NCI-H2029 (cell line): Measurements from ENCODE around the gene GYS2.

ENCODE experiments used
- DNase-seq: peaks from one replicate; lab custom pipeline; 2025; lab: John Stamatoyannopoulos, UW

The GYS2 gene

DNA sequence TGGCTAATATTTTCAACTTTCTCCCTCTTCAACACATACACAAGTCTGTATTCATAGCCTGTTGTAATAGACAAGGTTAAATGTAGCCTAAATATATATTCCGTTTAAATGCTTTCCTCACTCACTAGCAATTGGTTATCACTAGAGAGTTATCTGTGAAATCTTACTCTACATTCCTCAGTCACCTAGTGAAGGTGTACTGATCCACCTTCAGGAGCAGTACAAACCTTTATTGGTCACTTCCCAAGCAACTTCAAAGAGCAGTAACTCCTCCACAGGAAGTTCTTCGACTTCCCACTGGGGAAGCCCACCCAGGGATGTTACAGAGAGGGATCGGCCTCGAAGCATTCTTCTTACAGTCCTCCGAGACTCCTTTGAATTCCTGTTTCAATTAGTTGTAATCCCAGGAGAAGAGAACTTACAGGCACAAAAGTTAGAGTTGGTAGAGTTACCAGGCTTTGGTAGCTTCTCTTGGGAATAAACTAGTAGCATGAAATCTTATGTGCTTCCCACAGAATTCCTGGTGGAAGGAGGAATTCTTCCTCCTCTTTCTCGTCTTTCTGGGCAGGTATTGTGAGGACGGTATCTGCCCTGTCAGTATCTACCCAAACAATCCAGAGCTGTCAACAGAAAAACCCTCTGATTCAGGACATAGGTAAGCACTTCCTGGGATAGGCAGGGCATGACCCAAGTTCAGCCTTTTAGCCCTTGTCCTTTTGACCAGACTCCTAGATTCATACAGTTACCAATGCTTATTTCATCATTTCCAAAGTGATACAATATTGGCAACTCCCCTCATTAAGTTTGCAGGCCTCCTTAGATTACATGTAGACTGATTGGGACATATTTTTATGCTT is at the start of gene GYS2:
TSS of gene GYS2 (minus strand) at position 603 of the 857 bp plus-strand sequence. CDS start at position 348, 255 bp downstream.
- DNase-seq = no peak

DNA sequence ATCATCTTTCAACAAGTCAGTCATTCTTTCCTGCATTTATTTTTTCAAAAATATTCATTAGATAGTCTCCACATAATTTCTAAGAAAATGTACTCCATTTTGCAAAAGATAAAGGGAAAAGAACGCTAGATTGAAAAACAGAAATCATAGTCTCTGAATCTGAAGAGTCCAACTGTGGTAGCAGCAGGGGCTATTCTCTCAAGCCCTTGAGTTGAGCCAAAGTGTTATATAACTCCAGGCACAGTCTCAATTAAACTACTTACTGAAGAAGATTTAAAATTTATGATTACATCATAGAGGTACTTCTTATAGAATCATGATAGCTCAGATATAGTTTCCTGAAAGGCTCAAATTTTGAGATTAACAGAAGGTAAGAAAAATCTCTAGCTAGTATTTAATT is 47.2 kb upstream of the GYS2 start:
- DNase-seq = no peak

DNA sequence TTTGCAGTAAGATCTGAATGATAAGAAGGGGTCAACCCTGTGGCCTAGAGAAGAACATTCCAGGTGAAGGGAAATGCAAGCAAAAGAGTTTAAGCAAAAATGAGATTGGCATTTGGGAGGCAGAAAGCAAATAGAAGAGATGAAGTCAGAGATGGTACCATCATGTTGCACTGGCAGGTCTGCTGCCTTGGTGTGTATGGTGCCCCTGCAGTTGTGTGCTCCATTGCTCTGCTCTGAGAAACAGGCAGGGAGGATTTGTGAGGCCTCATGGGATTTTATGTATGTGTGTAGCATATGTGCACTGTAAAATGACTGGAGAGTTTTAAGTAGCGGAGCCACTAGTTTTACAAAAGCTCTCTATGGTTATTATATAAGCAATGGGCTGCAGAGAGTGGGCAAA is 46.4 kb upstream of the GYS2 start:
- no peak for DNase-seq

GRCh38 chr12:21649034-21649433 is 44.4 kb upstream of the GYS2 start:
- no peak for DNase-seq

DNA sequence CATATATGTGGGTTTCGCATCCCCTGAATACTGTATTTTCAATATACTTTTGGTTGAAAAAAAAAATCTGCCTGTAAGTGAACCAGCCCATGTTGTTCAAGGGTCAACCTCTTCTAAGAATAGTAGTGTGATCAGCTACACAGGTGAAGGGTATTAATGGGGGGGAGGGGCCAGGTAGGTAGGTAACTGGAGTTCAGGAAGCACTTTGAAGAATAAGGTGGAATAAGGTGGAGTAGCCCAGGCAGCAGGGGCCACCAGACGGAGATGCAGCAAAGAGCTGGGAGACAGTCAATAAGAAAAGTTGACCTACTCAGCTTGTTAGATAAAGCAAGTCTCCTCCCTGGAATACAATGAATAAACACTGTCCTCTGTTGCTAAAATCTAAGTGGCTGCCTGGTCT is 43.7 kb upstream of the GYS2 start:
- DNase-seq = no peak

DNA sequence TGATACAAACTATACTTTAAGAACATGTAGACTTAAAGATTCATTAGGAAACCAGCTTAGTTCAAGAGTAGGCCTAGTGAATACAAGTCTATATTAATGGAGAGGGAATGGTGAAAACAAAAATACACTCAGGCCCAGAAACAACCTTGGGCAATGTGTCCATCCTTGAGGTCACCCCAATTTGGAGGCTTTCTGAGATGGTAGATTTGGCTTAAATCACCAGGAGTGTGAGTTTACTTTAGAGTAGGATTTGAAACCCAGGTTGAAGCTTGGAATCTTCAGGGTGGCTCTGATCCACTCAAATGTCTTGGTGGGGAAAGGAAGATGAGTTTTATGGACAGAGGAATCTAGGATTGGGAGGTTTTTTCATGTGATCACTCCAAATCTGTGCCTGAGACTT is 42.5 kb upstream of the GYS2 start:
- DNase-seq = no peak

GRCh38 chr12:21645041-21645500 is 40.4 kb upstream of the GYS2 start:
- peak; percentile 20 for DNase-seq

DNA sequence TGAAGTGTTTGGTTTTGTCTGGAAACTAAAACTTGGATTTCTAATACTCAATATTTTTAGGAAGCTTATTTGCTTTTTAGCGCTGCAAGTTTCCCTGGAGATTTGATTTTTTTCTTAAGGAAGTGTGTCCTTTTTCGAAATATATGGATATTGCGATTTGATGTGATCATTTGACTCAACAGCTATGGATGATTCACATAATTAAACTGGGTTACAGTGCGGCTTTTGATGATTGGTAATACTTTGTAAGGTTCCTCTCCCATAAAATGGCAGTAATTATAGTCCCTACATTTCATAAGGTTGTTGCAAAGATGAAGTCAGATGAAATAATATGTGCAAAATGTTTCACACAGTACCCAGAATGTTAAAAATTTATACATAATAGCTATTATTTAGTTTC is 39.9 kb upstream of the GYS2 start:
- no peak for DNase-seq

GRCh38 chr12:21643758-21644157 is 39.1 kb upstream of the GYS2 start:
- DNase-seq = no peak

DNA sequence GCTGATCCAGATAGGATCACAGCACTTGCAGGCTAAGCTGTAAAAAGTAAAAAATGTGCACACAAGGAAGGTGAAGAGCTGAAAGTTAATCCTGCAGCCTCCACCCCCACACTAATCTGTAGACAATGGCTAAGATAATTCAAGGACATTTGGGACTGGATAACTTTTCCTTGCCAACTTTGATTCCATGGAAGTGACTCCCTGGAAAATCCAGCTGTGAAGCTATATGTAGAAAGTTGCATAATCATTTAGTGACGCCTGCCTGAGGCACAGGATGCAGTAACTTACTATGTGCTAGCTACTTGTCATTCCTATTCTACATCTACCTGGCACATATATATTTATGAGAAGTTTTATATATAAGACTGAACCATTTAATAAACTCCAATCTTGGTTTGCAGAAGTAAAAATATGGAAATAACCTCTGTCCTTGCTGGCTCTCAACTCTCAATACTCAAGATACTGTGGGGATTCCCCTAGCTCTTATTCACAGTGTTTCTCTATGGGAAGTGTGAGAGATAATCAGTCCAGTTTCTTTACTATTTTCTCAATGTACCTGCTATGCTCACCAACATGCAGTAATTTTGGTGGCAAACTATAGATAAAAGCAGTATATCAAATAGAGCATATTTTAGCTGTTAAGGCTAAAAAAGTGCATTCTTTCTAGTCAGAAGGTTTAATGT is 38.2 kb upstream of the GYS2 start:
- DNase-seq = no peak

DNA sequence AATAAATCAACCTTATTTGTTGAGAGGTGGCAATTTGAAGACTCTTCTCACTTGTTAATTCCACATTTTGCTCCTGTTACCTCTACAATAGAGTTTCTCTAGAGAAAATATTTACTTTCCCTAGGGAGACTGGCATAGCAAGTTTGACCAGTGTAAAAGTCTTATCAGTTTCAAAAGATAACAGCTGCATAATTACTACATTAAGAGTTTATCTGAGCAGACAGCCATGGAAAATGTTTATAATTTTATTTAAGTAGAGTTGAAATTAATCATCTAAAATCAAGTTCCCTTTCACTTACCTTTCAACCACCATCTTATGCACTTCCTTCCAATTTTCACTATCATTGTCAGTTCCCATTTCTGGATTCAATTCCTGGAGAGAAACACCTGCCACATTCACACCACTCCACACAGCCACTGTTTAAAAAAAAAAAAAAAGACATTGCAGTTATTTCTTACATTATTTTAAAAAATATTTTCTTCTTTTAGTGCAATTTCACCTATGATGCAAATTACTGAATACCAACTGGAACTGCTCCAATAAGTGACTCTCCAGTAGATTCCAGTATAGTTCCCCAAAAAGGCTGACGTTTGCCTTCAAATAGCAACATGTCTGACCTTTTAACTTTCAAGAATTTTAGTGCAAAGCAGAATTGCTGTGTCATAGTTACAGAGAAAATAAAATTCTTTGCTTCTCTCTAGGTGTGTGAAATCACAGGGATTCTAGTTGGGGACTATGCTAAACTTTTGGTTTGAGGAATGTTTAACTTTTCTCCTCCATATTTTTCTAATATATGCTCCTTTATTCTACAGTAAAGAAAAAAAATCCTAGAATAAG is 33.6 kb upstream of the GYS2 start:
- peak; percentile 2 for DNase-seq

- no peak for DNase-seq
These were observed 29.6 kb upstream of the GYS2 start for GRCh38 chr12:21634245-21634644.

GRCh38 chr12:21631367-21631766 is 26.7 kb upstream of the GYS2 start:
- DNase-seq = no peak

DNA sequence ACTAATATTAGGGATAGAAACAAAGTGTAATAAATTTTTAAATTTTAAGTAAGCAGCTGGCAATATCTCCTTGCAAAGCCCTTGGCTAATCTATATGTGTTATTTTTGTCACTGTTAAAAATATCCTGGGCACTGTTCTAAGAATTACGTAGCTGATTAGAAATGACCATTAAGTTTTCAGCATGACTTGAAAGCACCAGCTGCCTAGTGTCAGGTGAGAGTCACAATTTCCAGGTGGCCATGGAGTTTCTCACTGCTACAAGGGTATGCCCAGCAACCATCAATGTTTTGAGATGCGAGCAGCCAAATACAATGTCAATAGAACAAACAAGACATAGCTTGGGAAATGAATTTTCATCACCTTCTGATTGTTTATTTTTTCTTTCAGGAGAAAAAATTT is 23.3 kb upstream of the GYS2 start:
- DNase-seq = no peak

DNA sequence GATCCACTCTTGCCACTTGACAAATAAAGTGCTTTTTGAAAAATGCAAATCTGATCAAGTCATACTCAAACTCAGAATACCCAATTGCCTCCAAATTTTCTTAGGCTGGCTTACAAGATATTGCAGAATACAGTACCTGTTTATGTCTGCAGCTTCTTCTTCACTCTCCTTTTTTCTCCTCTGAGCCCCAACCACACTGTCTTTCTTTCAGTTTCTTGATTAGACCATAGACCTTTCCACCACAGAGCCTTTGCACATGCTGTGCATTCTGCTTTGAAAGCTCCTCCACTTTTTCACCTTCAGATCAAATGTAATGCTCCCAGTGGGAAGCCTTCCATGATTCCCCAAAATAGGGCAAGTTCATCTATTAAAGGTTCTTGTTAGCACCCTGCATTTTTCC is 13.9 kb upstream of the GYS2 start:
- DNase-seq = no peak

- DNase-seq = no peak
These were observed 12.4 kb upstream of the GYS2 start for GRCh38 chr12:21617030-21617429.

DNA sequence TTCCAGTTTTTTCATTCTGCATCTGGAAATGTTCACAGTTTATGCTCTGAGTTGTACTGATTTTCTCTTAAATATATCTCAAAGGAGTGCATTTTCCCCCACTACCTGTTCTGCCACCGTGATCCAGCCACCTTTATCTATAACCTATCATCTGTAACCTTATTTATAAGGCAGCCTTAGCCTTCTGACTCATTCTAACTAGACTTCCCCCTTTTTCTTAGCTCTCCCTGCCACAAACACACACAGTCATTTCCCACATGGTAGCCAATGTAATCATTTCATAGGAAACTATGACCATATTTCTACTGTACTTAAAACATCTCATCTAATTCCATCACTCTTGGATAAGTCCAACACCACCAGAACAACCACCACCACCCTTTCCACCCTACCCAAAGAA is 10.8 kb upstream of the GYS2 start:
- no peak for DNase-seq

DNA sequence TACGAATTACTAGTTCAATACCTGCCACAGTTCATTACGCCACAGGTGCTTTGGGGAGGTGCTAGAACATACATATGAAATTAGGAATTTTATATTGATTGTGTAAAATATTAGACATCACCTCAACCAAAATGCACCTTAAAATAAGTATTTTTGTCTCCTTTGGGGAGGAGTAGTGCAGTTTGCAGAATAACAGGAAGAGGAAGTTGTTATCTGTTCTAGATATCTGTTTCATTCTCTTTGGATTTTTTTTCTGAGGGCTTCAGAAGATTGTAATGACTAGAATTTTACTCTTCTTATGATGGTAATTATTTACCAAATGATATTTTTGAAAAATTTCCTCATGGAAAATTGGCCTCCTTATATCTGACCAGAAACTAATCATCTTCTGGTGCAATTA is 9.9 kb upstream of the GYS2 start:
- DNase-seq = no peak

- no peak for DNase-seq
These were observed 9.3 kb upstream of the GYS2 start for GRCh38 chr12:21613931-21614330.

DNA sequence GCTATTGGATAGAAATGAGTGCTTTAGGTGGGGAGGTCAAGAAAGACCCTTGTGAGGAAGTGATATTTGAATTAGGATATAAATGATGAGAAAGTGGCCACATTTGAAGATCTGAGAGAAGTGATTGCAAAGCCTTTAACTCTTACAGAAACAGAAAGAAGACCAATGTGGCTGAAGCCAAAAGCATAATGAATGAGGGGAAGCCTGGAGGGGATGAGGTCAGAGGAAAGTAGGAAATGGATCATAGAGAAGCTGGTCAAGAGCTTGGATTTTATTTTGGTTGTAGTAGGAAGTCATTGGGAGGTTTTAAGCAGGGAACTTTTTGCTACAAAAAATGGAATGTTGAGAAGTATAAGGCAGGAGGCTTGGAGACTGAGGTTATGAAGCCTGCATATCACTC is 3.5 kb upstream of the GYS2 start:
- no peak for DNase-seq

- DNase-seq = no peak
These were observed 3.1 kb upstream of the GYS2 start for GRCh38 chr12:21607701-21608100.

DNA sequence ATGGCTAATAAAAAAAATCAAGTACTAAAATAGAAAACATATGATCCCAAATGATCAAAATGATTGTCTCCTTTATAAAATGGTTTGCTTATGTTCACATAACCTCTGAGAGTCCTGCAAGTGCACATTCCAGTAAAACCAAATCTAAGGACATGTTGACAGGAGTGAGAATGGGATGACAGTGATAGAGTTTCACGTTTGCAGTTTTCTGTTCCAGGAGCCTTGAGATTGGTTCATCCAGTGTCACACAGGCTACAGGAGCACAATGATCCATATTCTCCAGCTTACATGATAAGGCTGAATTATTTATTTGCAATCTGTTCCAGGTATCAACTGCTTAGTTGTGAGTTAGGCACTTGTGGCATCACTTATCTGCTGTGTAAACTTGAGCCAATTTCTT is 1.5 kb upstream of the GYS2 start:
- DNase-seq = no peak

GRCh38 chr12:21602774-21603173 is 1.9 kb downstream of the GYS2 start:
- no peak for DNase-seq
